GM23338 (cell line): Measurements from ENCODE around the gene ACOT6.
"Not testable (repeated sequence)": the region's sequence is repeated elsewhere in the genome, so short reads cannot be mapped to it uniquely, and the experiment has no call there.

Experiments used
- CREB1 ChIP-seq: fragments of 250-450 bp; sonication (Bioruptor Pico); IDR thresholded peaks from 2 replicates; pipeline ENCODE4 v1.5.0; 2020; ENCODE audit warnings: low read depth, mild to moderate bottlenecking, moderate library complexity
- CTCF ChIP-seq, 2 experiments: fragments of 200-600 bp in 1 of 2; sonication (generic) in 1 of 2; conservative IDR thresholded peaks; 2 replicates each; pipeline versions ENCODE4 v1.5.1 to v1.6.1; 2016 to 2017; ENCODE audit warnings: antibody characterized with exemption in 2 of 2, low read depth in 2 of 2, mild to moderate bottlenecking in 2 of 2, moderate library complexity in 1 of 2
- ETS1 ChIP-seq: IDR thresholded peaks from 2 replicates; pipeline ENCODE4 v1.6.1; 2016; ENCODE audit warnings: antibody characterized with exemption
- EZH2 ChIP-seq: fragments of 200-600 bp; sonication (generic); IDR thresholded peaks from one replicate; pipeline ENCODE4 v1.8.0; 2017; ENCODE audit warnings: antibody characterized with exemption, mild to moderate bottlenecking, low read depth; ENCODE audit not compliant: unreplicated experiment
- EZH2phosphoT487 ChIP-seq: fragments of 200-600 bp; sonication (generic); IDR thresholded peaks from one replicate; pipeline ENCODE4 v1.8.1; 2018; ENCODE audit warnings: antibody characterized with exemption; ENCODE audit not compliant: unreplicated experiment
- JUNB ChIP-seq: IDR thresholded peaks from one replicate; pipeline ENCODE4 v1.6.1; 2016; ENCODE audit warnings: antibody characterized with exemption; ENCODE audit not compliant: unreplicated experiment
- NANOG ChIP-seq: IDR thresholded peaks from 2 replicates; pipeline ENCODE4 v1.6.1; 2016; ENCODE audit warnings: antibody characterized with exemption, borderline replicate concordance
- POLR2AphosphoS5 ChIP-seq: IDR thresholded peaks from 2 replicates; pipeline ENCODE4 v1.6.1; 2016; ENCODE audit warnings: antibody characterized with exemption, low read depth
- REST ChIP-seq: IDR thresholded peaks from one replicate; pipeline ENCODE4 v1.6.1; 2018; ENCODE audit warnings: antibody characterized with exemption; ENCODE audit not compliant: unreplicated experiment
- STAT1 ChIP-seq: IDR thresholded peaks from one replicate; pipeline ENCODE4 v1.6.1; 2016; ENCODE audit warnings: antibody characterized with exemption; ENCODE audit not compliant: unreplicated experiment
- ZNF114 ChIP-seq: fragments of 250-450 bp; sonication (Bioruptor Pico); IDR thresholded peaks from 2 replicates; pipeline ENCODE4 v1.5.0; 2020; ENCODE audit warnings: mild to moderate bottlenecking, moderate library complexity
- ZNF331 ChIP-seq: fragments of 250-450 bp; sonication (Bioruptor Pico); IDR thresholded peaks from 2 replicates; pipeline ENCODE4 v1.5.0; 2020; ENCODE audit warnings: low read depth, mild to moderate bottlenecking, moderate library complexity

GRCh38 chr14:73568886-73569184 lies 43.5 kb upstream of the ACOT6 start:
- TF ChIP-seq CTCF (conservative IDR thresholded peaks at IDR 0.05; ENCODE audit: low read depth in 2 of 2); REST; POLR2AphosphoS5; EZH2; CREB1; ZNF331 (CRISPR knock-in tag); EZH2phosphoT487; STAT1; NANOG; ZNF114 (CRISPR knock-in tag); JUNB; ETS1: not testable (repeated sequence)
